Measurements from ENCODE around the gene RAD51AP1. TPM values are rescaled to one million over a fixed set of nuclear protein-coding genes. Genes with fewer than 3 reads are reported as not detected.

RAD51AP1 gene
- total RNA-seq: 8.7 and 9.3 TPM in 2 replicates

- peak; percentile 86 for DNase-seq (ENCODE audit: low read depth)
- Histone ChIP-seq H3K4me3 (ENCODE audit: low read depth, low read length) (peak within 1 kb of the TSS; percentile 77), H3K27me3 (ENCODE audit: control insufficient read depth, insufficient read depth, low read length) (no peaks in the 10 kb centered on the region), H3K36me3 (ENCODE audit: control insufficient read depth, insufficient read depth, low read length) (no peaks in the 10 kb centered on the region)
- no peak for TF ChIP-seq CTCF (IDR thresholded peaks at IDR 0.05; ENCODE audit: insufficient read depth, low read length, poor library complexity, severe bottlenecking)
These were observed at the start of gene RAD51AP1 for GRCh38 chr12:4538207-4539160. RAD51AP1 (plus strand) TSS chr12:4538890; CDS start chr12:4538940, 50 bp downstream.

- TF ChIP-seq CTCF (IDR thresholded peaks at IDR 0.05; ENCODE audit: insufficient read depth, low read length, poor library complexity, severe bottlenecking): no peak
- no peaks in the 10 kb centered on the region for H3K27me3 ChIP-seq (ENCODE audit: control insufficient read depth, insufficient read depth, low read length)
- no peak for DNase-seq (ENCODE audit: low read depth)
- no peaks in the 10 kb centered on the region for H3K36me3 ChIP-seq (ENCODE audit: control insufficient read depth, insufficient read depth, low read length)
- H3K4me3 ChIP-seq (ENCODE audit: low read depth, low read length): no peak overlapping the region
These were observed 49.1 kb upstream of the RAD51AP1 start for GRCh38 chr12:4489556-4489955.

GRCh38 chr12:4490973-4491372 lies 47.7 kb upstream of the RAD51AP1 start:
- no peak overlapping the region for H3K4me3 ChIP-seq (ENCODE audit: low read depth, low read length)
- no peak for DNase-seq (ENCODE audit: low read depth)
- no peaks in the 10 kb centered on the region for H3K36me3 ChIP-seq (ENCODE audit: control insufficient read depth, insufficient read depth, low read length)
- no peaks in the 10 kb centered on the region for H3K27me3 ChIP-seq (ENCODE audit: control insufficient read depth, insufficient read depth, low read length)
- no peak for TF ChIP-seq CTCF (IDR thresholded peaks at IDR 0.05; ENCODE audit: insufficient read depth, low read length, poor library complexity, severe bottlenecking)

GRCh38 chr12:4496145-4496838 lies 42.4 kb upstream of the RAD51AP1 start:
- no peak for TF ChIP-seq CTCF (IDR thresholded peaks at IDR 0.05; ENCODE audit: insufficient read depth, low read length, poor library complexity, severe bottlenecking)
- no peak for DNase-seq (ENCODE audit: low read depth)
- Histone ChIP-seq H3K4me3 (ENCODE audit: low read depth, low read length) (no peak overlapping the region), H3K27me3 (ENCODE audit: control insufficient read depth, insufficient read depth, low read length) (no peaks in the 10 kb centered on the region), H3K36me3 (ENCODE audit: control insufficient read depth, insufficient read depth, low read length) (no peaks in the 10 kb centered on the region)

GRCh38 chr12:4499186-4499585 lies 39.5 kb upstream of the RAD51AP1 start:
- TF ChIP-seq CTCF (IDR thresholded peaks at IDR 0.05; ENCODE audit: insufficient read depth, low read length, poor library complexity, severe bottlenecking): no peak
- no peaks in the 10 kb centered on the region for H3K27me3 ChIP-seq (ENCODE audit: control insufficient read depth, insufficient read depth, low read length)
- no peaks in the 10 kb centered on the region for H3K36me3 ChIP-seq (ENCODE audit: control insufficient read depth, insufficient read depth, low read length)
- no peak overlapping the region for H3K4me3 ChIP-seq (ENCODE audit: low read depth, low read length)
- DNase-seq (ENCODE audit: low read depth): no peak
